Frontal cortex (tissue), 4 donors: ENCODE results near the gene RAMACL. TPM values are rescaled to one million over a fixed set of nuclear protein-coding genes. Genes with fewer than 3 reads are reported as not detected.
A peak's percentile ranks its signal among the peaks of the same experiment; 100 is the strongest.
"Not testable (repeated sequence)": the region's sequence is repeated elsewhere in the genome, so short reads cannot be mapped to it uniquely, and the experiment has no call there.

Experiments used
- DNase-seq, 2 donors: peaks; one replicate each; pipeline ENCODE4 v3.0.0; 2012; ENCODE audit warnings: low spot score in 2 of 2
- FAIRE-seq: peaks from 2 replicates; lab custom pipeline; 2012; peaks lifted over from hg19 to GRCh38; lab: Jason Lieb, UNC
- total RNA-seq: library from RNA; depleted of rRNA; stranded (reverse); fragments of >200 nt; gene quantifications from one replicate; pipeline ENCODE4 v1.2.3, GENCODE V29; 2014
- donor health status: control.
- donor health status: control.
- donor health status: control.

RAMACL gene
- total RNA-seq, 1 donor from 2014 or later, result 0.82 TPM

- DNase-seq, result peak in 1 of 2 donors; percentile 36
- no peak for FAIRE-seq
These were observed 12.1 kb upstream of the RAMACL start for GRCh38 chr6:166598441-166599138.

DNA sequence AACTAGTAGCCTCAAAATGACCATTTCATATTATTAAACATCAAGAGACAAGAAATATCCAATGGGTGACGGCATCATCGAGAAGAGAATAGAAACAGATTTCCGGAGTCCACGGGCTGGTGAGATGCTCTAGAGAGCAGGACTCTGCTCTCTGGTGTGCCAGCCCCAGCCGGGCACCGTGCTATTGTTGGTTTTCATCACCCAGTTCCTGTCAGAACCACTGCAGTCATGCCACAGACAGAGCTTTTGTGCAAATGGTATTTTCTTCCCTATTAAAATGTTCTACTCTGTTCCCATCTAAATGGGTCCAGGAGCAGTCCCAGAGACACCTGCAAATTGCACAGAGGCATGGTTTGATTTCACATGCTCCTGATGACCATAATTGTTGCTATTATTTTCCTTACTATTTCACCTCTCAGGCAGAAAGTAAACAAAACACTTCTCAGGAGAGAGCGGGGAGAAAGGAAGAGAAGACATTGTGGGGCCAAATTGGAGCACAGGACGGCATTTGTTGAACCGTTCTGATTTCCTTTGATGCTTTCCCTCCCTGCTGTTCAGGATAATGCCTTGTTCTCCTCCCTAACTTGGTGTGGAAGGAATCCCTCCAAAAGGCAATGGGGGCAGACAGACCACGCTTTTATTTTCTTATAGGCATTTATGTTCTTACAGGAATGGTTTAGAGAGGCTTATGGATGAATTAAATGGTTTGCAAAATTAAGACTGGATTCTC, 11.4 kb upstream of the RAMACL start:
- FAIRE-seq, result no peak
- no peak for DNase-seq

DNA sequence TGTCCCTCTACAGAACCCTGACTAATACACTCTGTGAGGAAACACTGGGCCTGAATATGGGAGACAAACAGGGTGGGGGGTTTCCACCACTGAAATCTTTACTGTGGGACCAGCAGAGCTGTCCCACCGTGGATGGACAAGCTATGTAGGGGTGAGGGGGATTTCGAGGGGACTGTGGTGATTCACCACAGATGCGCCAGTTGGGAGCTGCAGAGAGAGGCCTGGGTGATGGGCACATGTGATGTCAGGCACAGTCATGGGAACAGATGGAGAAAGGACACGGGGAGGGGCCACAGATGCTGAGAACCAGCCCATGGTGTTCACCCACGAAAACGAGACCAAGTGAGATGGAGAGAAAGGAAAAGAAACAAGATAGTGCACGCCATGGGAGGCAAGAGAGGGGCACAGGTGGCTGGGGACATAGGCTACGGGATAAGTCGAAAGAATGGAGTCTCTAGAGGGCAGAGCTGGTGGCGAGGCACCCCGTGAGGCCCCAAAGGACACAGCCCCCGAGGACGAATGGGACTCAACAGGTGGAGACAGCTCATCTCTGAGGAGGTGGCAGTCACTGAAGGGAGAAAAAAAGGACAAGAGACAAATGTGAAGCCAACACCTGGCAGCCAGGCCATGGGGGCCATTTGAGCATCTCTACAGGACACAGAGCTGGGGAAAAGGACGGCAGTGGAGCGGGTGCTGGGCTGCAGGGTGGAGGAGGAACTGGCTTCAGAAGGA, 10.5 kb upstream of the RAMACL start:
- FAIRE-seq, result no peak
- no peak for DNase-seq

DNA sequence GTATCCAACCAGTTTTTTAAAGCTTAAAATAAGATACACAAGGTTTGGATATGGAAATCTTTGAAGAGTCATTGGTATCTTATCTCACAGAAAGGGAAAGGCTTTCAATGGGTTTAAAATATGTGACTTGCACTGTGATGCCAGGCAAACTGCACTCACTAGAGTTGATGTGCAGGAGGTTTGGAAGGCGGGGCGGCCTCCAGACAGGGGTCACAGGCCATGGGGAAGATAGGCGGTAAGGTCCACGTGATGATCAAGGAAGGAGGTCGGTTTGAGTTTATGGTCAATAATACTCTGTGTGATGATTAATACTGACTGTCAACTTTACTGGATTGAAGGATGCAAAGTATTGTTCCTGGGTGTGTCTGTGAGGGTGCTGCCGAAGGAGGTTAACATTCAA, 9.5 kb upstream of the RAMACL start:
- FAIRE-seq, result no peak
- no peak for DNase-seq

DNA sequence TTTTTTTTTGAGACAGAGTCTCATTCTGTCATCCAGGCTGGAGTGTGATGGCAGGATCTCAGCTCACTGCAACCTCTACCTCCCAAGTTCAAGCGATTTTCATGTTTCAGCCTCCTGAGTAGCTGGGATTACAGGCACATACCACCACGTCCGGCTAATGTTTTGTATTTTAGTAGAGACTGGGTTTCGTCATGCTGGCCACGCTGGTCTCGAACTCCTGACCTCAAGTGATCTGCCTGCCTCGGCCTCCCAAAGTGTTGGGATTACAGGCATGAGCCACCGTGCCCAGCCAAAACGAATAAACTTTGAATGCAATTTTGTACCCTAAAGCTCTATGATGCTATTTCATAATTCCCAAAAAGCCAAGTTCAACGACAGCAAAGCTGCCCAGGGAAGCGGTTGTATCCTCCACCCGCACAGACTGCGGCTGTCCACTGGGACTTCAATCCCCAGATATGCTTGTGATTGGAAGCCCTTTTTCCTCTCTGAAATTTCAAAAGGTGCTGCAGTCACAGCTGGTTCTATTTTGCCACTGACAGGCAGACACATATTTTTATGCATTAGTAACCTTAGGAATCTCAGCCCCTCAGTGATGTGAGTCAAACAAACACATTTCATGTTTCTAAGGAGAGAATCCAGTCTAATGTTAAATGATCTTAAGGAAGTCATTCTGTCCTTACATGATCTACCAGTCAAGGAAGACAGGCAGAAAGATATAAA, 8.7 kb upstream of the RAMACL start:
- FAIRE-seq (no peak), DNase-seq (no peak)

DNA sequence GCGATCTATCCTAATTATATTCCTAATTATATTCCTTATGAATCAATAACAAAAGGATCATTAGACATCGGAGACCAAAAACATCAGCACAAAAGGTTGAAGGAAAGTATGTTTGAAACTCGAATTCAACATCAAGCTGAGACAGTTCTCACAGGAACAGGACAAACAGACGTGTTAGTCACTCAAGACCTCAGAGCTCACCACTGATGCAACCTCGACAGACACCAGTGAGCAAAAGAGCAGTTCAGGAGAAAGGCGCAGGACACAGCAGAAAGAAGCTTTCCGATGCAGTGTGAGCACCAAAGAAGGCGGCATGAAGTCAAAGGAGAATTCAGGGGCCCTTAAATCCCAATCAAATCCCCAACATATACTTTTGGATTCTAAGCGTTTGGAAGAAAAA, 6.3 kb upstream of the RAMACL start:
- FAIRE-seq (no peak), DNase-seq (no peak)

DNA sequence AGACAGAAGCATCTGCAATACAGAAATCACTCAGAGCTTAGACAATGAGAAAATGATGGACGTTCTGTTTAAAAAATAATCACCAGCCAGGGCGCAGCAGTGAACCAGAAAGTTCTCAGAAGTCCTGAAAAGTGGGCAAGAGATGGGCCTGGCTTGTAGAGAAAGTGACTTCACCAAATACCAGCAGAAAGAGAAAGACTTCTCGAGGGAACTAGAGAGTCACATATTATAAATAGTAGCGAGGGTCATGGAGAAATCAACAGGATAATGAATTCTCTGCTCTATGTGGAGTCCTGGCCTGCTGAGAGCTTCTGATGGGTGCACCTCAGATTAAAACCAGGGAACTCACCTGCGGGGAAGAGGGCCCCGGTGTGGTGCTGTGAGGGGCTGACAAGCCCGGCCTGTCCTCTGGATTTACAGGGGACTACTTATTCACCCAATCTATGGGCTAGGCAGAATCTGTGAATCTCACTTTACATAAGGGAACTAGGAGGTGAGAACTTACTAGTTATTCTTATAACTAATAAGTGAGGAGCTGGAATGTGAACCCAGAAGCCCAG, 5.6 kb upstream of the RAMACL start:
- FAIRE-seq (no peak), DNase-seq (no peak)

DNA sequence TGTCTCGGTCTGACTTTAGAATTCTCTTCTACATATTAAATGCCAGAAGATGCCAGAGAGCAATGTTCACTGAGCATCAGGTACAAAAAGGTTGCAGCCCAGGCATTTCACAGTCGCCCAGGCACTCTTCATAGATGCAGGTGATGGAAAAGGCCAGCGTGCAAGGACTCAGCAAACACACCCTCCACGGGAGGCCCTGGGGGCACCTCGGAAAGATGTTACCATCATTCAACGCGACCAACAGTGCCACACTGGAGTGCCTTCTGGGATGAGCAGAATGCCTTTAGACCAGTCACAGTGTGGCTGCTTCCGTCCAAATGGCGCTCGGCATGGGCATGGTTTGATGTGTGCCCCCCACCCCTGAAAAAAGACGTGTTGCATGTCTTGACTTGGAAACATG, 4.5 kb upstream of the RAMACL start:
- FAIRE-seq, result no peak

GRCh38 chr6:166589786-166590574, 3.5 kb upstream of the RAMACL start:
- FAIRE-seq (no peak), DNase-seq (no peak)

More for the DNA sequence above, 4.5 kb upstream of the RAMACL start:
- DNase-seq, result no peak

GRCh38 chr6:166589337-166589731, 2.9 kb upstream of the RAMACL start:
- FAIRE-seq (no peak), DNase-seq (no peak)

GRCh38 chr6:166588691-166589336, 2.3 kb upstream of the RAMACL start:
- FAIRE-seq (no peak), DNase-seq (peak in 1 of 2 donors; percentile 41)

- no peak for FAIRE-seq
These were observed 1.3 kb upstream of the RAMACL start for GRCh38 chr6:166587631-166588413.

DNA sequence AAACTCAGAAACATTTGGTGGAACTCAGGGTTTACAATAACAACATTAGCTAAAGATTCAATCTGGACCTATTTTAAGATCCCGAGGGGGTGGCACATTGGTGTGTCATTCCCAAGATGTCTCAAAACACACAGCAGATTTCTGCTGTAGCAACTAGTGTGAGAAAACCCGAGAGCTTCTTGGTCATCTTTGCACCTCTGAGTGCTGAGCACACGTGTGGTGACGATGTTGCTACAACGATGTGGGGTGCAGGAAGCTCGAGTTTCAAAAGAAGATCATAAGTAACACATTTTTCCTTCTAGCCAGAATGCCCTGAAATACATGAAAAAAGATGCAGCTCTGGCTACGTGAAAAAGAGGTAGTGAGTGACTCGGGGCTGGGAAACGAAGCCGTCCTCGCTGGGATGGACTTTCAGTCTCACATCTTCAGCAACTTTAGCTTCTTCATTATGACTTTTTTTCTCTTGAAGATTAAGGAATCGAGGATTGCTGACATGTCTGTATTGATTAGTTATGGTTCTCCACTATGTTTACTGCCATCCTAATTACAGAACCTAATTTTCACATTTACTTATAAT, 1.5 kb downstream of the RAMACL start:
- DNase-seq (peak in 1 of 2 donors; percentile 37), FAIRE-seq (no peak)

More at GRCh38 chr6:166587631-166588413, 1.3 kb upstream of the RAMACL start:
- DNase-seq, result no peak

DNA sequence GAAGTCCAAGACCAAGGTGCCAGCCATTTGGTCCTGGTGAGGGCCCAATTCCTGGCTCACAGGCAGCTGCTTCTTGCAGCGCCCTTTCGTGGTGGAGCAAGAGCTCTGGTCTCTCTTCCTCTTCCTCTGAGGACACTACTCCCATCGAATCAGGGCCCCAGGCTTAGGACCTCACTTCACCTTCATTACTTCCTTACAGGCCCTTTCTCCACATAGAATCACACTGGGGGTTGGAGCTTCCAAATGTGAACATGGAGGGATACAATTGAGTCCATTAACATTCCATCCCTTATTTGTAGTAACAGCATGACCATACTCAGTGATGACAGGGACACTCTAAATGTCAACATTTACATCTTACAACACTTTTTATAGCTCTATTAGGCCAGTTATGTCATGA, 2.3 kb downstream of the RAMACL start:
- FAIRE-seq (no peak), DNase-seq (no peak)

DNA sequence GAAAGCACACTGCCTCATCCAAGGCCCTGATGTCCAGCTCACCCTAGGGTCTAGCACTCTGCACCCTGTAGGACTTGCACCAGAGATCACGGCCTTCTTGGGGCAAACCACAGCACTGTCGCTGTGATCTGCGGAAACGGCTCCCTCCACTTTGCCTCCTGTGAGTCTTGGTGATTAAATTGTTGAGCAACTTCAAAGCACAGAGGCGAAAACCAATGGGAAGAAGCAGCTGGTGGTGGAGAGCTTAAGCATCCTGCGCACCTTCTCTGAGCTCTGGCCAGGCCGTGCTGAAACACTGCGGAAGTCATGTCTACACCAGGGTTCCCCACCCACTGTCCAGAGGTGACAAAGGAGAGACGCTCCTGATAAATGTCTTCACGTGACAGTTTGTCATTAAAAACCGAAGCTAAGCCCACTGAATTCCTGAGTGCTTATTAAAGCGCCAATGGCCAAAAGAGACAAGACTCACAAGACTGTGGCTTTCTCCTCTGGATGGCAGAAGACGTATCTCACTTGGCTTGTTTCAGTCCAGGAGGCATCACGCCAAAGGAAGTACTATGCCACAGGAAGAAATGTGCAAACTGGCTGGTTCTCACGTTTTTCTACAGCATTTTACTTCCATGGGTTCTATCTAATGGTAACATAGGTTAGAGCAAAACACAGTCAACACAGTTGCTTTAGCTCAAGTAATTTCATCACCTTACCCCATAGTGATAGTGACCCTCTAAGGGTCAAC, 3.1 kb downstream of the RAMACL start:
- DNase-seq (no peak), FAIRE-seq (no peak)

GRCh38 chr6:166582258-166582657, 4.2 kb downstream of the RAMACL start:
- no peak for DNase-seq

DNA sequence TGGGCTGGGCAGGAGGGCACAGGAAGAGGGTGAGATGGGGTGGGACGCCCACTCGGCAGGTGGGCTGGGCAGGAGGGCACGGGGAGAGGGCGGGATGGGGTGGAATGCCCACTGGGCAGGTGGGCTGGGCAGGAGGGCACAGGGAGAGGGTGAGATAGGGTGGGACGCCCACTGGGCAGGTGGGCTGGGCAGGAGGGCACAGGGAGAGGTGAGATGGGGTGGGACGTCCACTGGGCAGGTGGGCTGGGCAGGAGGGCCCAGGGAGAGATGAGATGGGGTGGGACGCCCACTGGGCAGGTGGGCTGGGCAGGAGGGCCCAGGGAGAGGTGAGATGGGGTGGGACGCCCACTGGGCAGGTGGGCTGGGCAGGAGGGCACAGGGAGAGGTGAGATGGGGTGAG, 4.7 kb downstream of the RAMACL start:
- DNase-seq, FAIRE-seq: not testable (repeated sequence)

More at GRCh38 chr6:166582258-166582657, 4.2 kb downstream of the RAMACL start:
- no peak for FAIRE-seq
